Thoracic aorta (tissue), 2 donors: ENCODE data around the gene UGDH. TPM values are rescaled to one million over a fixed set of nuclear protein-coding genes. Genes with fewer than 3 reads are reported as not detected.

Experiments
- ATAC-seq: fragments of 150-250 bp; one replicate; pipeline ENCODE4 v1.8.0; 2017; ENCODE audit warnings: low read depth; ENCODE audit not compliant: insufficient number of reproducible peaks, low FRiP score
- DNase-seq: peaks from one replicate; pipeline ENCODE4 v3.0.0-alpha.2; 2020; ENCODE audit warnings: low spot score
- H3K27ac ChIP-seq, 2 donors: fragments of 200-600 bp; sonication (generic); 1 replicate in 1 of 2; 2 replicates in 1 of 2; pipeline ENCODE4 v1.5.1; 2016; ENCODE audit warnings: mild to moderate bottlenecking in 2 of 2, moderate library complexity in 2 of 2
- H3K27me3 ChIP-seq: fragments of 200-600 bp; sonication (generic); replicated peaks from 2 replicates; pipeline ENCODE4 v1.6.0; 2016; ENCODE audit warnings: mild to moderate bottlenecking; ENCODE audit not compliant: insufficient read depth
- H3K36me3 ChIP-seq: fragments of 200-600 bp; sonication (generic); one replicate; pipeline ENCODE4 v1.5.1; 2016
- H3K4me1 ChIP-seq, 2 donors: fragments of 200-600 bp; sonication (generic); 1 replicate in 1 of 2; 2 replicates in 1 of 2; pipeline versions ENCODE4 v1.5.1 to v1.6.0; 2016; ENCODE audit warnings: low read depth in 2 of 2, mild to moderate bottlenecking in 1 of 2; ENCODE audit not compliant: control insufficient read depth in 1 of 2
- H3K4me3 ChIP-seq: fragments of 200-600 bp; sonication (generic); 2 replicates; pipeline ENCODE4 v1.5.1; 2016; ENCODE audit warnings: mild to moderate bottlenecking
- H3K9me3 ChIP-seq: fragments of 200-600 bp; sonication (generic); 2 replicates; pipeline ENCODE4 v1.5.1; 2016
- total RNA-seq, 2 donors: library from RNA; depleted of rRNA; stranded (reverse); fragments of >200 nt; gene quantifications; one replicate each; pipeline versions ENCODE4 v1.1.0 to v1.2.3, GENCODE V29; 2016
- TF ChIP-seq, protein P1 (sequence below): fragments of 200-600 bp; sonication (generic); IDR thresholded peaks from one replicate; pipeline ENCODE4 v1.5.1; 2019; ENCODE audit warnings: antibody characterized with exemption

The UGDH gene
- total RNA-seq, 2 donors from 2014 or later, result 103 to 736 TPM

DNA sequence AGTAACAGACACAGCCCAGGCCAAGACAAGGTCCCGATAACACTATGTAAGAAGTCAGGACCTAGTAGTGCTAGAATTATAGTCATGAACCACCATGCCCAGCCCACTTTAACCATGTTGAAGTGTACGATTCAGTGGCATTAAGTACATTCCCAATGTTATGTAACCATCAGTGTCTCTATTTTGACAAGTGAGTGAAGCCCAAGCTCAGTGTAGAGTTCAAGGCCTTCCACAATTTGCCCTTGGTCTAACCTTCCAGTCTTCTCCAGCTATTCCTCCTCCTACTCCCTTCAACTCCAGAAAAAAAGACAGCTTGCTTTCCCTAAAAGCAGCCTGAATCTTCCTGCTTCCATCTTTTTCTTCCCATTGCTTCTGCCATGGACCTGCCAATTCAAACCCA lies 36.9 kb downstream of the UGDH start:
- no peak overlapping the region for H3K27ac ChIP-seq
- no peak for ATAC-seq
- no peaks in the 10 kb centered on the region for H3K36me3 ChIP-seq
- H3K4me3 ChIP-seq, result no peak overlapping the region
- TF ChIP-seq, protein P1, sequence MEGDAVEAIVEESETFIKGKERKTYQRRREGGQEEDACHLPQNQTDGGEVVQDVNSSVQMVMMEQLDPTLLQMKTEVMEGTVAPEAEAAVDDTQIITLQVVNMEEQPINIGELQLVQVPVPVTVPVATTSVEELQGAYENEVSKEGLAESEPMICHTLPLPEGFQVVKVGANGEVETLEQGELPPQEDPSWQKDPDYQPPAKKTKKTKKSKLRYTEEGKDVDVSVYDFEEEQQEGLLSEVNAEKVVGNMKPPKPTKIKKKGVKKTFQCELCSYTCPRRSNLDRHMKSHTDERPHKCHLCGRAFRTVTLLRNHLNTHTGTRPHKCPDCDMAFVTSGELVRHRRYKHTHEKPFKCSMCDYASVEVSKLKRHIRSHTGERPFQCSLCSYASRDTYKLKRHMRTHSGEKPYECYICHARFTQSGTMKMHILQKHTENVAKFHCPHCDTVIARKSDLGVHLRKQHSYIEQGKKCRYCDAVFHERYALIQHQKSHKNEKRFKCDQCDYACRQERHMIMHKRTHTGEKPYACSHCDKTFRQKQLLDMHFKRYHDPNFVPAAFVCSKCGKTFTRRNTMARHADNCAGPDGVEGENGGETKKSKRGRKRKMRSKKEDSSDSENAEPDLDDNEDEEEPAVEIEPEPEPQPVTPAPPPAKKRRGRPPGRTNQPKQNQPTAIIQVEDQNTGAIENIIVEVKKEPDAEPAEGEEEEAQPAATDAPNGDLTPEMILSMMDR, result no peak
- no peaks in the 10 kb centered on the region for H3K27me3 ChIP-seq
- no peak for DNase-seq
- H3K9me3 ChIP-seq, result no peaks in the 10 kb centered on the region
- no peaks in the 10 kb centered on the region for H3K4me1 ChIP-seq

DNA sequence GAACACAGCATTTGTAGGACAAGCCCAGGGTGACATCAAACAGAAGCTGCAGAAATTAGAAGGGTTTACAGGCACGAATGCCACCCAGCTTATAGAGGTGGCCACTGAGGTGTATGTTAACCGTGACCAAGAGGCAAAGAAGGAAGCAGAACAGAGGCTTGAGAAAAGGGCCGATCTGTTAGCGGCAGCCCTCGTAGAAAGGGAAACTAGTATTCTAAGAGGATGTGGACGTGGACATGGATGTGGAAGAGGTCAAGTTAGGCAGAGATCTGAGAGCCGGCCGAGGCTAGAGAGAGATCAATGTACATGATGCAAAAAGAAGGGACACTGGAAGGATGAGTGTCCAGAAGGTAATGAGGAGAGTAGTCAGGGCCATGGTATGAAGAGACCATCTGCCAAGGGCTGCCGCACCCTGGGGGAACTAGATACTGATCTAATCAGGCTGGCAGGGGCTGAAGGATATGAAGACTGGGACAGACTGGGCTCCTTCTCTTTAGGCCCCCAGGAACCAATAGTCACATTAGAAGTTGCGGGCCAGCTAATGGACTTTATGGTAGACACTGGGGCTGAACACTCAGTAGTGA lies 40.9 kb downstream of the UGDH start:
- Histone ChIP-seq H3K4me3 (no peak overlapping the region), H3K27me3 (no peaks in the 10 kb centered on the region), H3K36me3 (no peaks in the 10 kb centered on the region), H3K27ac (no peak overlapping the region), H3K4me1 (no peaks in the 10 kb centered on the region), H3K9me3 (no peaks in the 10 kb centered on the region)
- TF ChIP-seq, protein P1, result no peak
- DNase-seq (no peak), ATAC-seq (no peak)

DNA sequence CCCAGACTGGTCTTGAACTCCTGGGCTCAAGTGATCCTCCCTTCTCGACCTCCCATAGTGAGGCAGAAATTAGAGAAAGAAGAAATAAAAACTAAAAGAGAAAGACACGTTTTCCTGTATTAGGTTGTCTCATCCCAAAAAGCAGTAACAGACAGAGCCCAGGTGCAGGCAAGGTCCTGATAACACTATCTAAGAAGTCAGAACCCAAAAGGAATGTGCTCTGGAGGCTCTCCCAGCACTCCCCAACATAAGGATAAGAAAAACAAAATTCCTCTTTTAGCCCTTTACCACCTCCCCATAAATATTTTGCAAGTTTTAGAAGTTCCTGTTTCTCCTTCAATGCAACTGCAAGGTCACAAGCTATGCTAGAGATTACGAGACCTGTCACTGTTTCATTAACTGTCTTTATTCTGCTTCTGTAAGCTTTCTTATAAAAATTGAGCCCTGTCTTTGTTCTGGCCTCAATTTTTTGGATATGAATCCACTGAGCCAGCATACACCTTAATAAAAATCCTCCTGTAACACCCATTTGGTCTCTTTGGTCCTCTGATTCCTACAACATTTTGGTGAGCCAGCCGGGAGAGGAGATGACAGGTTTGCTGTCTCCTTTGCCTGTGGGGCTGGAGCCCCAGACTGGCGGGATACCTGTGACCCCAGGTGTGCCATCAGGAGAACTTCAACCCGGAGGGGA lies 42.5 kb downstream of the UGDH start:
- ATAC-seq (no peak), DNase-seq (no peak)
- Histone ChIP-seq H3K9me3 (no peaks in the 10 kb centered on the region), H3K4me1 (no peaks in the 10 kb centered on the region), H3K4me3 (no peak overlapping the region), H3K36me3 (no peaks in the 10 kb centered on the region), H3K27me3 (no peaks in the 10 kb centered on the region), H3K27ac (no peak overlapping the region)
- TF ChIP-seq, protein P1, result no peak

DNA sequence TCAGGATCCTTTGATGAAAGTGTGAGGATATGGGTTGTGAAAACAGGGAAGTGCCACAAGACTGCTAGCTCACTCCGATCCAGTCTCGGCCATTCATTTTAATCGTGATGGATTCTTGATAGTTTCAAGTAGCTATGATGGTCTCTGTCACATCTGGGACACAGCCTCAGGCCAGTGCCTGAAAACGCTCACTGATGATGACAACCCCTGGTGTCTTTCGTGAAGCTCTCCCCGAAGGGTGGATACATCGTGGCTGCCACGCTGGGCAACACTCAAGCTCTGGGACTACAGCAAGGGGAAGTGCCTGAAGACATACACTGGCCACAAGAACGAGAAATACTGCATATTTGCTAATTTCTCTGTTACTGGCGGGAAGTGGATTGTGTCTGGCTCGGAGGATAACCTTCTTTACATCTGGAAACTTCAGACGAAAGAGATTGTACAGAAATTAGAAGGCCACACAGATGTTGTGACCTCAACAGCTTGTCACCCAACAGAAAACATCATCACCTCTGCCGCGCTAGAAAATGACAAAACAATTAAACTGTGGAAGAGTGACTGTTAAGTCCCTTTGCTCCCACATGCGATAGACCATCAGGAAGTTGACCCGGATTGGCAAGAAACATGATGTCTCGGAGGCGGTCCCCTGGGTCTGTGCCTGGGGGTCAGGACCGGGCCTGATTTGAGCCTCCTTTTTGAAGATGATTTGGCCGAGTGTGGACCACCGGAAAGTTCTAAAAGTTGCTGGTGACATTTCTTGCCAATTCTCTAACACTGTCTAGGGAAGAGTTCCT lies 46.1 kb downstream of the UGDH start:
- H3K4me3 ChIP-seq, result no peak overlapping the region
- H3K36me3 ChIP-seq, result no peaks in the 10 kb centered on the region
- H3K27ac ChIP-seq, result no peak overlapping the region
- DNase-seq, result no peak
- TF ChIP-seq, protein P1, result no peak
- no peak for ATAC-seq
- no peaks in the 10 kb centered on the region for H3K27me3 ChIP-seq
- H3K9me3 ChIP-seq, result no peaks in the 10 kb centered on the region
- H3K4me1 ChIP-seq, result peaks cover 0 to 9% of the 10 kb centered on the region in 2 donors

DNA sequence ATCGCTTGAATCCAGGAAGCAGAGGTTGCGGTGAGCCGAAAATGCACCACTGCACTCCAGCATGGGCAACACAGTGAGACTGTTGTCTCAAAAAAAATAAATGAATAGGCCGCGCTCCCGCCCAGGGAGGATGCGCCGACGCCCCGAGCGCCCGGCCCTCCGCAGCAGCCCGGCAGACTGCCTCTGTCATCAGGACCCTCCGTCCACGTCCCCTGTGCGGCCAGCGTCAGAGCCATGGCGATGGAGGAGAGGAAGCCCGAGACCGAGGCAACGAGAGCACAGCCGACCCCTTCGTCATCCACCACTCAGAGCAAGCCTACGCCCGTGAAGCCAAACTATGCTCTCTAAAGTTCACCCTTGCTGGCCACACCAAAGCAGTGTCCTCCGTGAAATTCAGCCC lies 47.0 kb downstream of the UGDH start:
- H3K4me1 ChIP-seq, result peaks cover 0 to 10% of the 10 kb centered on the region in 2 donors
- TF ChIP-seq, protein P1, result no peak
- no peaks in the 10 kb centered on the region for H3K9me3 ChIP-seq
- no peak overlapping the region for H3K27ac ChIP-seq
- ATAC-seq (no peak), DNase-seq (no peak)
- H3K27me3 ChIP-seq, result no peaks in the 10 kb centered on the region
- no peaks in the 10 kb centered on the region for H3K36me3 ChIP-seq
- no peak overlapping the region for H3K4me3 ChIP-seq
